Natural killer cell (primary cell): ENCODE data around the gene UBE2Q1. TPM values are rescaled to one million over a fixed set of nuclear protein-coding genes. Genes with fewer than 3 reads are reported as not detected.

Experiments
- ATAC-seq, 3 donors: fragments of 150-1000 bp in 2 of 3; fragments of 200-7000 bp in 1 of 3; cut with Tn5 transposase; 1 replicate in 1 of 3; 2 replicates in 2 of 3; pipeline ENCODE4 v1.10.0; 2021; ENCODE audit warnings: mild to moderate bottlenecking in 2 of 3, moderate library complexity in 2 of 3
- DNase-seq, 2 donors: peaks; one replicate each; pipeline versions ENCODE4 v3.0.0 to v3.0.0-alpha.2; 2013 to 2021; ENCODE audit warnings: mixed read lengths in 1 of 2
- H3K27ac ChIP-seq: one replicate; pipeline ENCODE4 v1.5.1; 2013; ENCODE audit warnings: mild to moderate bottlenecking, low read length
- H3K27me3 ChIP-seq: one replicate; pipeline ENCODE4 v1.6.1; 2013; ENCODE audit warnings: low read length; ENCODE audit not compliant: control insufficient read depth, insufficient read depth
- H3K36me3 ChIP-seq: one replicate; pipeline ENCODE4 v1.6.1; 2013; ENCODE audit warnings: low read length; ENCODE audit not compliant: control insufficient read depth, insufficient read depth
- H3K4me1 ChIP-seq: one replicate; pipeline ENCODE4 v1.6.1; 2013; ENCODE audit warnings: low read length; ENCODE audit not compliant: control insufficient read depth, insufficient read depth
- H3K4me3 ChIP-seq: one replicate; pipeline ENCODE4 v1.5.1; 2013; ENCODE audit warnings: low read length
- H3K9me3 ChIP-seq: one replicate; pipeline ENCODE4 v1.6.1; 2013; ENCODE audit warnings: low read length; ENCODE audit not compliant: control insufficient read depth, insufficient read depth
- H3K27ac Mint-ChIP-seq, 2 donors: one replicate each; pipeline ENCODE4 v1.8.0; 2022; ENCODE audit warnings: mild to moderate bottlenecking in 2 of 2, mixed read lengths in 2 of 2, moderate library complexity in 1 of 2
- H3K27me3 Mint-ChIP-seq, 2 donors: one replicate each; pipeline ENCODE4 v1.8.0; 2022; ENCODE audit warnings: low read depth in 2 of 2, mixed read lengths in 2 of 2
- H3K36me3 Mint-ChIP-seq: one replicate; pipeline ENCODE4 v1.8.0; 2022; ENCODE audit warnings: mixed read lengths
- H3K4me1 Mint-ChIP-seq, 2 donors: one replicate each; pipeline ENCODE4 v1.8.0; 2022; ENCODE audit warnings: mixed read lengths in 2 of 2
- H3K4me3 Mint-ChIP-seq: one replicate; pipeline ENCODE4 v1.8.0; 2022; ENCODE audit warnings: mild to moderate bottlenecking, moderate library complexity, mixed read lengths
- H3K9me3 Mint-ChIP-seq, 2 donors: one replicate each; pipeline ENCODE4 v1.8.0; 2022; ENCODE audit warnings: mixed read lengths in 2 of 2
- CTCF ChIP-seq: fragments of 200-600 bp; IDR thresholded peaks from one replicate; pipeline ENCODE4 v1.8.0; 2022; ENCODE audit warnings: antibody characterized with exemption
- WGBS: methylation state at CpG from one replicate; pipeline ENCODE4 v1.1.7; 2013; ENCODE audit warnings: missing lambda C conversion rate; ENCODE audit not compliant: insufficient coverage; 5-methylcytosine and 5-hydroxymethylcytosine counted together
- intact Hi-C: fragments of 100-400 bp; cut with micrococcal nuclease; formaldehyde crosslinking; loops from one replicate; pipeline ENCODE4 v1.14.2; 2022
- total RNA-seq, 4 donors: library from RNA; stranded (reverse); fragments of 120-200 nt in 1 of 4; gene quantifications; one replicate each; pipeline versions ENCODE4 v1.2.3 to v1.2.4, GENCODE V29; 2013 to 2022

Gene UBE2Q1
- total RNA-seq, 3 donors from 2014 or later (not counting 1 experiment from before 2014, with no cell fraction given), result 100 to 137 (median 112) TPM

GRCh38 chr1:154573168-154573510 is 14.7 kb upstream of the UBE2Q1 start:
- peaks cover under 1 to 12% of the 10 kb centered on the region in 2 donors for H3K27me3 Mint-ChIP-seq
- H3K4me3 ChIP-seq, result no peak overlapping the region
- H3K27ac ChIP-seq, result no peak overlapping the region
- no peaks in the 10 kb centered on the region for H3K36me3 ChIP-seq
- peaks cover under 1% of the 10 kb centered on the region for H3K4me1 ChIP-seq
- H3K9me3 Mint-ChIP-seq, result no peaks in the 10 kb centered on the region
- ATAC-seq (no peak), DNase-seq (no peak)
- no peak for TF ChIP-seq CTCF
- no peaks in the 10 kb centered on the region for H3K9me3 ChIP-seq
- peaks cover 6% of the 10 kb centered on the region for H3K27me3 ChIP-seq
- H3K4me3 Mint-ChIP-seq, result no peak overlapping the region
- no peak overlapping the region for H3K27ac Mint-ChIP-seq
- peaks cover under 1 to 8% of the 10 kb centered on the region in 2 donors for H3K4me1 Mint-ChIP-seq
- intact Hi-C loops, result no loop called here
- no peaks in the 10 kb centered on the region for H3K36me3 Mint-ChIP-seq
- WGBS, result 80% methylated on average over 3 of the region's 3 CpGs

GRCh38 chr1:154572468-154573167 is 14.2 kb upstream of the UBE2Q1 start:
- intact Hi-C loops, result no loop called here
- WGBS, result 82% methylated on average over 10 of the region's 10 CpGs
- H3K4me3 Mint-ChIP-seq, result no peak overlapping the region
- DNase-seq (no peak), ATAC-seq (no peak)
- Histone ChIP-seq H3K36me3 (no peaks in the 10 kb centered on the region), H3K4me3 (no peak overlapping the region), H3K27me3 (peaks cover 10% of the 10 kb centered on the region), H3K4me1 (peaks cover 5% of the 10 kb centered on the region), H3K27ac (no peak overlapping the region), H3K9me3 (no peaks in the 10 kb centered on the region)
- H3K4me1 Mint-ChIP-seq, result peaks cover 5 to 8% of the 10 kb centered on the region in 2 donors
- no peak overlapping the region for H3K27ac Mint-ChIP-seq
- peaks cover 6 to 17% of the 10 kb centered on the region in 2 donors for H3K27me3 Mint-ChIP-seq
- H3K36me3 Mint-ChIP-seq, result no peaks in the 10 kb centered on the region
- H3K9me3 Mint-ChIP-seq, result no peaks in the 10 kb centered on the region
- TF ChIP-seq CTCF, result no peak

- DNase-seq, result no peak
- H3K27me3 ChIP-seq, result peaks cover 17% of the 10 kb centered on the region
- H3K9me3 Mint-ChIP-seq, result no peaks in the 10 kb centered on the region
- TF ChIP-seq CTCF, result no peak
- H3K27ac Mint-ChIP-seq, result no peak overlapping the region
- intact Hi-C loops, result no loop called here
- H3K9me3 ChIP-seq, result no peaks in the 10 kb centered on the region
- peaks cover 10% of the 10 kb centered on the region in 2 donors for H3K4me1 Mint-ChIP-seq
- ATAC-seq, result no peak
- peaks cover 7% of the 10 kb centered on the region for H3K4me1 ChIP-seq
- WGBS, result 93% methylated on average over 29 of the region's 29 CpGs
- no peak overlapping the region for H3K4me3 ChIP-seq
- no peaks in the 10 kb centered on the region for H3K36me3 Mint-ChIP-seq
- no peaks in the 10 kb centered on the region for H3K36me3 ChIP-seq
- no peak overlapping the region for H3K4me3 Mint-ChIP-seq
- peaks cover 13 to 21% of the 10 kb centered on the region in 2 donors for H3K27me3 Mint-ChIP-seq
- H3K27ac ChIP-seq, result no peak overlapping the region
Observed at GRCh38 chr1:154571964-154572288, 13.5 kb upstream of the UBE2Q1 start.
